ENCODE results near the gene TOR1AIP2. TPM values are rescaled to one million over a fixed set of nuclear protein-coding genes. Genes with fewer than 3 reads are reported as not detected.

TOR1AIP2 gene
- total RNA-seq, 2 experiments from 2014 or later: 31.0 to 49.9 TPM

DNA sequence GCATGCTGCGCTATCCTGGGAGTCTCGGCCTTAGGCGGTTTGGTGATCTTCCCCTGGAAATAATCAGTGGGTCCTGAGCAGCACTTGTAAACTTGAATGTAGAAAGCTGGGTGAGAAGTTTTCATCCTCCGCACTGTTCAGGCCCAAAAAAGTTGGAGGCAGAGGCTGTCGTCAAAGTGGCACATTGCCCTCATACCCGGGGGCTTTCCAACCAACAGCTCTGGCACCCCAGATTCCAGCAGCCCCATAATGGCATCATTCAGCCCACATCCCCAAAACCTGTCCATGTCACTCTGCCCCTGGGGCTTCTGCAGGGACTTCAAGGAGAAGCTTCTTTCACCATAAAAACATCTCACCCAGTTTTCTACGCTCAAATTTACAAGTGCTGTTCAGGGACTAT is 59.3 kb downstream of the TOR1AIP2 start:
- H3K36me3 ChIP-seq (ENCODE audit: insufficient read depth, low read length): no peaks in the 10 kb centered on the region
- H3K79me2 ChIP-seq (ENCODE audit: insufficient read depth, low read depth, low read length): no peaks in the 10 kb centered on the region
- BruUV-seq (replicated peaks): no TSS peak
- no peak overlapping the region for H3K4me3 ChIP-seq (ENCODE audit: low read depth, low read length, poor library complexity, severe bottlenecking)
- intact Hi-C loops (cut with micrococcal nuclease; ENCODE audit: unreplicated experiment): no loop called here
- no peaks in the 10 kb centered on the region for H4K20me1 ChIP-seq (ENCODE audit: insufficient read depth, low read length)
- no peaks in the 10 kb centered on the region for H3K9me2 ChIP-seq (ENCODE audit: insufficient read depth, low read length)
- H2AFZ ChIP-seq (ENCODE audit: low read length): no peak overlapping the region
- no peak overlapping the region for H3K27ac ChIP-seq (ENCODE audit: low read depth, low read length, poor library complexity, severe bottlenecking)
- TF ChIP-seq CTCF (conservative IDR thresholded peaks at IDR 0.05; ENCODE audit: low read length) (no peak), EZH2phosphoT487 (IDR thresholded peaks at IDR 0.05; ENCODE audit: borderline replicate concordance, low read depth, low read length) (no peak)
- H3K4me2 ChIP-seq (ENCODE audit: low read length): no peak overlapping the region
- POLR2A ChIA-PET: interaction anchor here (0.6 to 1.0 kb wide), 3 partner anchors 24 to 838 kb away, joined by 3 read pairs; no protein-coding TSS in a partner anchor
- peaks cover 11% of the 10 kb centered on the region for H3K4me1 ChIP-seq (ENCODE audit: insufficient read depth, low read length, poor library complexity, severe bottlenecking)
- DNase-seq (ENCODE audit: low spot score): no peak
- CTCF ChIA-PET (ENCODE audit: unreplicated experiment): interaction anchor here (0.7 kb wide), 1 partner anchor 423 kb away, joined by 4 read pairs; no protein-coding TSS in a partner anchor
- no peaks in the 10 kb centered on the region for H3K9me3 ChIP-seq (ENCODE audit: low read length)

GRCh38 chr1:179817789-179818188 is 59.8 kb downstream of the TOR1AIP2 start:
- Histone ChIP-seq H3K9me2 (ENCODE audit: insufficient read depth, low read length) (no peaks in the 10 kb centered on the region), H2AFZ (ENCODE audit: low read length) (no peak overlapping the region), H3K79me2 (ENCODE audit: insufficient read depth, low read depth, low read length) (no peaks in the 10 kb centered on the region), H4K20me1 (ENCODE audit: insufficient read depth, low read length) (no peaks in the 10 kb centered on the region), H3K27ac (ENCODE audit: low read depth, low read length, poor library complexity, severe bottlenecking) (no peak overlapping the region), H3K36me3 (ENCODE audit: insufficient read depth, low read length) (no peaks in the 10 kb centered on the region), H3K4me2 (ENCODE audit: low read length) (no peak overlapping the region), H3K9me3 (ENCODE audit: low read length) (no peaks in the 10 kb centered on the region), H3K4me1 (ENCODE audit: insufficient read depth, low read length, poor library complexity, severe bottlenecking) (peaks cover 11% of the 10 kb centered on the region), H3K4me3 (ENCODE audit: low read depth, low read length, poor library complexity, severe bottlenecking) (no peak overlapping the region)
- ChIA-PET POLR2A (interaction anchor here (0.6 to 0.7 kb wide), 2 partner anchors 278 to 715 kb away, joined by 3 read pairs; no protein-coding TSS in a partner anchor), CTCF (ENCODE audit: unreplicated experiment) (interaction anchor here (0.8 kb wide), 1 partner anchor 10 kb away, joined by 3 read pairs; no protein-coding TSS in a partner anchor)
- intact Hi-C loops (cut with micrococcal nuclease; ENCODE audit: unreplicated experiment): no loop called here
- TF ChIP-seq EZH2phosphoT487 (IDR thresholded peaks at IDR 0.05; ENCODE audit: borderline replicate concordance, low read depth, low read length): no peak
- TF ChIP-seq CTCF (conservative IDR thresholded peaks at IDR 0.05; ENCODE audit: low read length): no peak
- no peak for DNase-seq (ENCODE audit: low spot score)
- no TSS peak for BruUV-seq (replicated peaks)

GRCh38 chr1:179817056-179817455 is 60.5 kb downstream of the TOR1AIP2 start:
- intact Hi-C loops (cut with micrococcal nuclease; ENCODE audit: unreplicated experiment): no loop called here
- Histone ChIP-seq H3K4me1 (ENCODE audit: insufficient read depth, low read length, poor library complexity, severe bottlenecking) (peaks cover 11% of the 10 kb centered on the region), H2AFZ (ENCODE audit: low read length) (no peak overlapping the region), H3K9me3 (ENCODE audit: low read length) (no peaks in the 10 kb centered on the region), H3K27ac (ENCODE audit: low read depth, low read length, poor library complexity, severe bottlenecking) (no peak overlapping the region), H3K4me2 (ENCODE audit: low read length) (no peak overlapping the region), H3K4me3 (ENCODE audit: low read depth, low read length, poor library complexity, severe bottlenecking) (no peak overlapping the region), H4K20me1 (ENCODE audit: insufficient read depth, low read length) (no peaks in the 10 kb centered on the region), H3K36me3 (ENCODE audit: insufficient read depth, low read length) (no peaks in the 10 kb centered on the region), H3K79me2 (ENCODE audit: insufficient read depth, low read depth, low read length) (no peaks in the 10 kb centered on the region), H3K9me2 (ENCODE audit: insufficient read depth, low read length) (no peaks in the 10 kb centered on the region)
- ChIA-PET CTCF (ENCODE audit: unreplicated experiment) (interaction anchor here (0.8 kb wide), 1 partner anchor 11 kb away, joined by 3 read pairs; no protein-coding TSS in a partner anchor), POLR2A (no interaction called here)
- BruUV-seq (replicated peaks): no TSS peak
- DNase-seq (ENCODE audit: low spot score): no peak
- TF ChIP-seq CTCF (conservative IDR thresholded peaks at IDR 0.05; ENCODE audit: low read length) (no peak), EZH2phosphoT487 (IDR thresholded peaks at IDR 0.05; ENCODE audit: borderline replicate concordance, low read depth, low read length) (no peak)
